Endothelial cell of hepatic sinusoid (primary cell): Measurements from ENCODE around the gene ZCCHC7.
"Not testable (repeated sequence)": the region's sequence is repeated elsewhere in the genome, so short reads cannot be mapped to it uniquely, and the experiment has no call there.

Experiments used
- in situ Hi-C: cut with HindIII; loops from 2 replicates; pipeline ENCODE4 v1.10.0; 2017; ENCODE audit warnings: low sequenced_read_pairs

The ZCCHC7 gene

GRCh38 chr9:37386988-37387387 lies 266.6 kb downstream of the ZCCHC7 start:
- in situ Hi-C loops: no loop called here

- in situ Hi-C loops: no loop called here
These were observed 270.4 kb downstream of the ZCCHC7 start for GRCh38 chr9:37390759-37391158.

- in situ Hi-C loops: no loop called here
These were observed 271.9 kb downstream of the ZCCHC7 start for GRCh38 chr9:37392272-37392671.

GRCh38 chr9:37395229-37395628 lies 274.9 kb downstream of the ZCCHC7 start:
- in situ Hi-C loops: no loop called here

- in situ Hi-C loops: no loop called here
These were observed 275.3 kb downstream of the ZCCHC7 start for GRCh38 chr9:37395663-37396062.

GRCh38 chr9:37397948-37398347 lies 277.6 kb downstream of the ZCCHC7 start:
- in situ Hi-C loops: not testable (repeated sequence)

GRCh38 chr9:37398464-37399025 lies 278.2 kb downstream of the ZCCHC7 start:
- in situ Hi-C loops: no loop called here

GRCh38 chr9:37399336-37399735 lies 279.0 kb downstream of the ZCCHC7 start:
- in situ Hi-C loops: no loop called here

GRCh38 chr9:37404590-37404989 lies 284.2 kb downstream of the ZCCHC7 start:
- in situ Hi-C loops: loop anchor here (10.0 kb wide), 1 partner anchor 520 kb away; no protein-coding TSS in a partner anchor

- in situ Hi-C loops: loop anchor here (5.0 to 10.0 kb wide), 2 partner anchors 43 to 521 kb away; no protein-coding TSS in a partner anchor
These were observed 285.0 kb downstream of the ZCCHC7 start for GRCh38 chr9:37405350-37405749.

- in situ Hi-C loops: loop anchor here (5.0 to 10.0 kb wide), 2 partner anchors 44 to 521 kb away; no protein-coding TSS in a partner anchor
These were observed 285.5 kb downstream of the ZCCHC7 start for GRCh38 chr9:37405764-37406380.

- in situ Hi-C loops: loop anchor here (5.0 to 10.0 kb wide), 2 partner anchors 45 to 522 kb away; no protein-coding TSS in a partner anchor
These were observed 286.4 kb downstream of the ZCCHC7 start for GRCh38 chr9:37406603-37407401.

GRCh38 chr9:37407468-37407867 lies 287.1 kb downstream of the ZCCHC7 start:
- in situ Hi-C loops: loop anchor here (5.0 to 10.0 kb wide), 2 partner anchors 45 to 523 kb away; no protein-coding TSS in a partner anchor
